ENCODE results near the gene TCEAL1. TPM values are rescaled to one million over a fixed set of nuclear protein-coding genes. Genes with fewer than 3 reads are reported as not detected.
"Not testable (repeated sequence)": the region's sequence is repeated elsewhere in the genome, so short reads cannot be mapped to it uniquely, and the experiment has no call there.

TCEAL1 gene
- total RNA-seq, 1 donor from 2014 or later = 13.3 TPM

DNA sequence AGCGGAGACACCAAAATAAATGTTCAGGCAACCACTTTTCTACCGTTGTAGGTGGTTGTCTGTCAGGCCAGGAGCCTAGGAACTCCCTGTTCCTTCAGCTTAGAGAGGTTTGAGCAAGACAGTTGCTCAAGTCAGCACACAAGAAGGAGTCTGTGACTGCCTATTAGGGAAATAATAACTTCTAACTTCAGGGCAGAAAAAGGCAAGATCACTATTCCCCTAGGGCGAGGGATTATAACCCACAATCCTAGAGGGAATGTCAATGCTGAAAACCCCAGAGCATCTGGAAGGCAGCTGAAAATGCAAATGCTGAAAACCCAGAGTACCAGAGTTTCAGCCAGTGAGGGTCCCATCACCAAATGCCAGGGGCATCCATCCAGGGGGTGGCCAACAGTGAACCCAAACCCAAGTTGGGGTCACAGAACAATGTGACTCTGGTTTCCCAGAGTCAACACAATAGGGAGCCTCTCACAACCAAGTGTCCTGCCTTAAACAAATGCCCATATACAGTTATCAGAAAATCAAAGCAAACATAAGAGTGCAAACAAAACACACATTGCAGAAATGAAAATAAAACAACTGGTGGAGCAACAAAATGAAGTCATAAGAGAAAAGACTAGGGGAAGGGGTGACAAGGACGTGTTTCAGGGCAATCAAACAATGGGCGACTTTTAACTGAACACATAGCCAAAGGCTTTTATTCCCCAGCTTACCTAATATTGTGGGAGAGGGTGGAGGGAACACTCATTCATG, 30.1 kb downstream of the TCEAL1 start:
- no peaks in the 10 kb centered on the region for H3K36me3 ChIP-seq (ENCODE audit: control insufficient read depth, insufficient read depth, low read length)
- no peak overlapping the region for H3K4me3 ChIP-seq (ENCODE audit: low read depth, low read length)
- TF ChIP-seq, protein P1, sequence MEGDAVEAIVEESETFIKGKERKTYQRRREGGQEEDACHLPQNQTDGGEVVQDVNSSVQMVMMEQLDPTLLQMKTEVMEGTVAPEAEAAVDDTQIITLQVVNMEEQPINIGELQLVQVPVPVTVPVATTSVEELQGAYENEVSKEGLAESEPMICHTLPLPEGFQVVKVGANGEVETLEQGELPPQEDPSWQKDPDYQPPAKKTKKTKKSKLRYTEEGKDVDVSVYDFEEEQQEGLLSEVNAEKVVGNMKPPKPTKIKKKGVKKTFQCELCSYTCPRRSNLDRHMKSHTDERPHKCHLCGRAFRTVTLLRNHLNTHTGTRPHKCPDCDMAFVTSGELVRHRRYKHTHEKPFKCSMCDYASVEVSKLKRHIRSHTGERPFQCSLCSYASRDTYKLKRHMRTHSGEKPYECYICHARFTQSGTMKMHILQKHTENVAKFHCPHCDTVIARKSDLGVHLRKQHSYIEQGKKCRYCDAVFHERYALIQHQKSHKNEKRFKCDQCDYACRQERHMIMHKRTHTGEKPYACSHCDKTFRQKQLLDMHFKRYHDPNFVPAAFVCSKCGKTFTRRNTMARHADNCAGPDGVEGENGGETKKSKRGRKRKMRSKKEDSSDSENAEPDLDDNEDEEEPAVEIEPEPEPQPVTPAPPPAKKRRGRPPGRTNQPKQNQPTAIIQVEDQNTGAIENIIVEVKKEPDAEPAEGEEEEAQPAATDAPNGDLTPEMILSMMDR (IDR thresholded peaks at IDR 0.05; ENCODE audit: insufficient read depth, low read length, poor library complexity, severe bottlenecking) = no peak
- no peaks in the 10 kb centered on the region for H3K27me3 ChIP-seq (ENCODE audit: control insufficient read depth, insufficient read depth, low read length)
- DNase-seq (ENCODE audit: low read depth) = no peak

DNA sequence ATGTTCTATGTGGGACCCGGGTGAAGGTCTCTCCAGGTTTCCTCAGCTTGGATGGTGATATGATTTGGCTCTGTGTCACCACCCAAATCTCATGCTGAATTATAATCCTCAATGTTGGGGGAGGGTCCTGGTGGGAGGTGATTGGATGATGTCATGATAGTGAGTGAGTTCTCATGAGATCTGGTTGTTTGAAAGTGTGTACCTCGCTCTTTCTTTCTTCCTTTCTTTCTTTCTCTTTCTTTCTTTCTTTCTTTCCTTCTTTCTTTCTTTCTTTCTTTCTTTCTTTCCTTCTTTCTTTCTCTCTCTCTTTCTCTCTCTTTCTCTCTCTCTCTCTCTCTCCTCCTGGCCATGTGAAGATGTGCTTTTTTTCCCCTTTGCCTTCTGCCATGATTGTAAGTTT, 30.7 kb downstream of the TCEAL1 start:
- H3K4me3 ChIP-seq (ENCODE audit: low read depth, low read length); DNase-seq (ENCODE audit: low read depth); H3K36me3 ChIP-seq (ENCODE audit: control insufficient read depth, insufficient read depth, low read length); H3K27me3 ChIP-seq (ENCODE audit: control insufficient read depth, insufficient read depth, low read length): not testable (repeated sequence)

DNA sequence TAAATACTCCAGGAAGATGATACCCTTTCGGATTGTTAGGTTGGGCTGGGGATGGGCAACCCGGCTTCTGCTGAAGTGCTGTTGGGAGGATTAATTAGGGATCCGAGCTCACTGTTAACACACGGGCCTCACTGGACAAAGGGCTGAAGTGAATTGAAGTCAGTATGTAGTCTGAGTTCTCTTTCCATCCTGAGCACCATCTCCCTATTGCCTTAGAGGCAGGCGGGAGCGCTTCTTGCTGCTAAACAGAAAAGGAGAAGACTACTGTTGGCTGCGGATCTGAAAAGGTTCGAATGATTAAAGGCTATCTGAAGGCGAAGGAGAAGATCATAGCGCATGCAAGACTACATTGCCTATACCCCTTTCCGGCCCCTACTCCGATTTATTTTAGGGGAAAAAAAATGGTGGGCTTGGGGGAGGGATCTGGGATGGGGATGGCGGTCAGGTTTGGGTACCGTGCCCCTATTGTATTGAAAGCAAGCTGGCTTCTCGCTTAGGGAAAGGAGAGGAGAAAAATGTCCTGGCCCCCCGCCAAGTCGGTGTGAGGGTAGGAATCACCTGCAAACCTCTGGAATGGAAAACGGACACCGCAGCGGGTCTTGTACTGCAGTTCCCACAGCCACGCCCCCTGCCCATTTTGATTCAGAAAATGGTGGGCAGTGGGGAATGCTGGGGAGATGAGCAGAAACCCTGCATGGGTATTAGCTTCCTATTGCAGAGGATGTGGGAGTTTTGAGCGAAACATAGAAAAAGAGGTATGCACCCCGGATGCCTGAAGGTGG, 35.4 kb downstream of the TCEAL1 start:
- Histone ChIP-seq H3K27me3 (ENCODE audit: control insufficient read depth, insufficient read depth, low read length) (no peaks in the 10 kb centered on the region), H3K36me3 (ENCODE audit: control insufficient read depth, insufficient read depth, low read length) (no peaks in the 10 kb centered on the region), H3K4me3 (ENCODE audit: low read depth, low read length) (no peak overlapping the region)
- no peak for DNase-seq (ENCODE audit: low read depth)
- TF ChIP-seq, protein P1 (IDR thresholded peaks at IDR 0.05; ENCODE audit: insufficient read depth, low read length, poor library complexity, severe bottlenecking) = no peak

DNA sequence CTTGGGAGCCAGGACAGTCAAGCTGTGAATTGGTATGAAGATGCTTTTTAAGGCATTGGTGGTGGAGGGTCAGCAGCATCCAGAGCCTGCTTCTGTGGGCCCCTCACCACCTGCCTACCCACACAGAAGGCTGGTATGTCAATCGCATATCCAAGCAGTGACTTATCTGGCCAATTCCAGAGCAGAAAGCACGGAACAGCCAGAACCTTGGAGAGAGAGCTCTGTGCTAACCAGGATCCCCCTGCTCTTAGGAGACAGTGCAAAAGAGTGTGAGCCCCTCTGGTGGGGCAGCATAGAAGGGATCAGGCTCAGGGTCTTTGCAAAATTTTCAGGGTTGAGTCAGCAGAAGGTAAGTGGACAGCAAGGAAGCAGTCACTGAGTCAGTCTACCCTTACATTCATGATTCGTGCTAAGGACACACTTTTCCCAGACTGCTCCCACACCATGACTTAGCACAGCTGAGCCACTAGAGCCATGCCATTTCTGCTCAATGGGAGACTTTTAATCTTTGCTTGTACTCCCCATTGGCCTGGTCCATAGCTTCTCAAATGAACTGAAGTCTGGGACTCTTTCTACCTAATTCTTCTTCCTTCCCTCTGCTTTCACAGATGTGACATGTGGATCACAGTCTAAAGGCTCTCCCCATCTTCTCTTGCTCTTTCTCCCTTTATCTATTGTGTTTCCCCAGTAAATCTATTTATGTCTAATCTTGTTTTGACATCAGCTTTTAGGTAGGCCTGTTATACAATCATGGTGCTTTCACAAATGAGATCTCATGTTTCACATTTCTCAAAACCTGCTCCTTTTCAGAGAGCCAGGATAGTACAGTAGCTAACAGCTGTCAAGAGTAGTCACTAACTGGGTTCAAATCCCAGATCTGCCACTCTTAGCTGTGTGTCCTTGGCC, 37.7 kb downstream of the TCEAL1 start:
- Histone ChIP-seq H3K36me3 (ENCODE audit: control insufficient read depth, insufficient read depth, low read length) (no peaks in the 10 kb centered on the region), H3K27me3 (ENCODE audit: control insufficient read depth, insufficient read depth, low read length) (no peaks in the 10 kb centered on the region), H3K4me3 (ENCODE audit: low read depth, low read length) (no peak overlapping the region)
- TF ChIP-seq, protein P1 (IDR thresholded peaks at IDR 0.05; ENCODE audit: insufficient read depth, low read length, poor library complexity, severe bottlenecking) = no peak
- no peak for DNase-seq (ENCODE audit: low read depth)

DNA sequence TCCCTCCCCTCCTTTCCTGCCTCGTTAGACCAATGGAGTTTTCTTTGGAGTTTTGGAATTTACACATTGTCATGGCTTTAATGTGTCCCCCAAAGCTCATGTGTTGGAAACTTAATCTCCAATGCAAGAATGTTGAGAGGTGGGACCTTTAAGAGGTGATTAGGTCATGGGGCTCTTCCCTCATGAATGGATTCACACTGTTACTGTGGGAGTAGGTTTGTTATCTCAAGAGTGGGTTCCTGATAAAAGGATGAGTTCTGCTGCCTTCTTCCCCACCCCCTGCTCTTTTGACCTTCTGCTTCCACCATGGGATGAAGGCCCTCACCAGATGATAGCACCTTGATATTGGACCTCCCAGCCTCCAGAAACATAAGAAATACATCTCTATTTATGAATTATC, 41.0 kb downstream of the TCEAL1 start:
- no peak for DNase-seq (ENCODE audit: low read depth)
- Histone ChIP-seq H3K4me3 (ENCODE audit: low read depth, low read length) (no peak overlapping the region), H3K36me3 (ENCODE audit: control insufficient read depth, insufficient read depth, low read length) (no peaks in the 10 kb centered on the region), H3K27me3 (ENCODE audit: control insufficient read depth, insufficient read depth, low read length) (no peaks in the 10 kb centered on the region)
- TF ChIP-seq, protein P1 (IDR thresholded peaks at IDR 0.05; ENCODE audit: insufficient read depth, low read length, poor library complexity, severe bottlenecking) = no peak
